Hippocampal formation (tissue), 2 donors: ENCODE data around the gene IFI44.

ENCODE experiments used
- DNase-seq, 2 donors: peaks; one replicate each; lab custom pipeline; 2025; lab: John Stamatoyannopoulos, UW

Gene IFI44, protein sequence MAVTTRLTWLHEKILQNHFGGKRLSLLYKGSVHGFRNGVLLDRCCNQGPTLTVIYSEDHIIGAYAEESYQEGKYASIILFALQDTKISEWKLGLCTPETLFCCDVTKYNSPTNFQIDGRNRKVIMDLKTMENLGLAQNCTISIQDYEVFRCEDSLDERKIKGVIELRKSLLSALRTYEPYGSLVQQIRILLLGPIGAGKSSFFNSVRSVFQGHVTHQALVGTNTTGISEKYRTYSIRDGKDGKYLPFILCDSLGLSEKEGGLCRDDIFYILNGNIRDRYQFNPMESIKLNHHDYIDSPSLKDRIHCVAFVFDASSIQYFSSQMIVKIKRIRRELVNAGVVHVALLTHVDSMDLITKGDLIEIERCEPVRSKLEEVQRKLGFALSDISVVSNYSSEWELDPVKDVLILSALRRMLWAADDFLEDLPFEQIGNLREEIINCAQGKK

DNA sequence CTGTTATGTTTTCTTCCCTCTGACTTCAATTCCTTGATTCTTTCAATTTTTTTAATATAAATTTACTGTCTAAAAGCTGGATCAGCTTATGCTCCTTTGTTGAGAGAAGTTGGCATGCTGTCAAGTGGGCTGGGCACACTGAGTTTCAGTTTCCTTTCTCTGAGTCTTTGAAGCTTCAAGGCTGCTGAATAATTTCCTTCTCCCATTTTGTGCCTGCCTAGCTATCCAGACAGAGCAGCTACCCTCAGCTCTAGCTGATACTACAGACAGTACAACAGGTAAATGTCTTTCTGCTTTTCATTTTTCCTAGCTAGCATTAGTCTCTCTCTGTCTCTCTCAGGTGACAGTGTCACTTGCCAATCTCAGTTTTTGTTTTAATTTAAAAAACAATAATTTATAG, at the start of gene IFI44:
Gene IFI44, plus strand, starts transcription at position 204 of the 400 bp plus-strand sequence. CDS start 365 bp downstream, outside the sequence.
- DNase-seq = peak; percentile 47 to 58

DNA sequence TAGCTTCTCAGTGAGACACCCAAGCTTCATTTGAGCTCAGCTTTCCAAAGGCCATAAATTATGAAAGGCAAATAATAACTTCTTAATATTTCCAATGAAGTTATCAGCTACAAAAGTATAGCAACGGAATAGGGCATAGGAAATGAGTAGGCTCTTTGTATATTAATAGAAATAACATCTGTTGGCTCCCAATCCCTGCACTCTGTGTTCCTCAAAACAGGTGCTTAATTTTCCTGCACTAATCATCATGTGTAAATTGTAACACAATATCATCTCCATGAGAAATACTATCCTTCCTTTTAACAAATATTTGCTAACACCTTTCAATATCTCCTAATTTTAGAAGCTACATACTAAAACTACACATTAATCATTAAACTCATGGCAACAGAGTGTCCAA, 48.6 kb upstream of the IFI44 start:
- DNase-seq = no peak

DNA sequence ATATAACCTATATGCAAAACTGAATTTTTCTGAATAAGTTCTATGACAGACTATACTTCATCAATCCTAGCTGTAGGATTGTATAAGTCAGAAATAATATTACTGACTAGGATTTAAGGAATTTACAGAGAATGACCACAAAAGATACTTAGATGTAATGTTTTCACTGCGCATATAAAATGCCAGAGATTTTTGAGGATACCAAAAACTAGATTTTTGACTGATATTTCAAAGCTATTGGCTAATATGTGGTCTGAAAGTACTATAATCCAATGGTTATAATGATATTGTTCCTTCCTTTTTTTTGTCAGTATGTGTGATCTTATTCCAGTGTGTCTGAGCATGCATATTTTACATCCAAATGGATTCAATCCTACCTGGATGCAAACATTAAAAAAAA, 46.4 kb upstream of the IFI44 start:
- DNase-seq = no peak

DNA sequence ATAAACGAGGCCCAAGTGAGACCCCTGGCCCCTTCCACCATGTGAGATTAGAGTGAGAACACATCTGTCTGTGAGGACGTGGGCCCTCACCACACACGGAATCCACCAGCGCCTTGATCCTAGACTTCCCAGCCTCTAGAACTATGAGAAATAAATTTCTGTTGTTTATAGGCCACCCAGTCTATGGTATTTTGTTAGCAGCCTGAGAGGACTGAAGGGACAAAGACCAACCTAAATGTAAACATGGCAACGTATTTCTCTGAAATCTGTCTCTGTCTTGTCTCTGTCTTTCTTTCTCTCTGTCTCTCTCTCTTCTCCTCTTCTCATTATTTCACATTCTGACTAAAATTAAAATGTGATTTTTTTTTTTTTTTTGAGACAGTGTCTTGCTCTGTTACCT, 45.0 kb upstream of the IFI44 start:
- DNase-seq = no peak

DNA sequence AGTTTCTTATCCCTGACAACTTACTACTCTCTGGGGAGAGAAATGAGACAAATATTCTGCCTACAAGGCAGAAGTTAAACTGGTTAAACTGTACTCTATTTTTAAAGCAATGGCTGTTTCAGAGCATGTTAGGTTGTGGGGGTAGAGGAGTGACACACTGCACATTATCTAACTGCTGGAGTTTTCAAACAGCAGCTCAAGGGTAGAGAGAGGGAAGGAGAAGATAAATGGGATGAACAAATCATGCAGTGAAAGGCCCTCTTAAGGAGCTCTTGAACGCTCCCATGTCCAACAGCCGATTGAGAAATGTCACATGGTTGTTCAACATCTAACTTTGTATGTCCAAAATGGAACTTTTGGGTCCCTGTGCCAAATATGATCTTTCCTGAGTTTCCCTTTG, 43.4 kb upstream of the IFI44 start:
- no peak for DNase-seq

DNA sequence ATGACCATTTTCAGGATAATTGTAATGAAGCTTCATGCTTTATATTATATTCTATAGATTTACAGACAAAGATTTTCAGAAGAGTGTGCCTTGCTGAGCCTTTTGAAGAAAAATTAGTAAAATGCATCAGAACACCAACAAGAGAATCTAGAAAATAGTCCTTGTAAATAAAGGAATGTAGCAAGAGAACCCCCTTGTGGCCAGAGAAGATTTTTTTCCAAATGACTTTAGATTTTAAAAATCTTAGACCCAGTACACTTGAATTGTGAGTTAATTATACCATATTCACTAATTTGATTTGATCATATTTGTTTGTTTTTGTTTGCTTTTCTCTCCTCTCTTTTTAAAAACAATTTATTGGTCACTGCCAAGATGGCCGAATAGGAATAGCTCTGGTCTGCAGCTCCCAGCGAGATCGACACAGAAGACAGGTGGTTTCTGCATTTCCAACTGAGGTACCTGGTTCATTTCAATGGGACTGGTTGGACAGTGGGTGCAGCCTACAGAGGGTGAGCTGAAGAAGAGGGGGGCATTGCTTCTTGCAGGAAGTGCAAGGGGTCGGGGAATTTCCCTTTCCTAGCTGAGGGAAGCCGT, 42.2 kb upstream of the IFI44 start:
- DNase-seq = peak in 1 of 2 donors; percentile 11

DNA sequence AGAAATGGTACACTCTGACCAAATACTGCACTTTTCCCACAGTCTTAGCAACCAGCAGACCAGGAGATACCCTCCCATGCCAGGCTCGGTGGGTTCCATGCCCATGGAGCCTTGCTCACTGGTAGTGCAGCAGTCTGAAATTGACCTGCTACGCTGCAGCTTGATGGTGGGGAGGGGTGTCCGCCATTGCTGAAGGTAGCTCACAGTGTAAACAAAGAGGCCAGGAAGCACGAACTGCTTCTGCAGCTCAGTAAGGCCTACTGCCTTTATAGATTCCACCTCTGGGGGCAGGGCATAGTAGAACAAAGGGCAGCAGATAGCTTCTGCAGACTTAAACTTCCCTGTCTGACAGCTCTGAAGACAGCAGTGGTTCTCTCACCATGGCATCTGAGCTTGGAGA, 41.7 kb upstream of the IFI44 start:
- no peak for DNase-seq

DNA sequence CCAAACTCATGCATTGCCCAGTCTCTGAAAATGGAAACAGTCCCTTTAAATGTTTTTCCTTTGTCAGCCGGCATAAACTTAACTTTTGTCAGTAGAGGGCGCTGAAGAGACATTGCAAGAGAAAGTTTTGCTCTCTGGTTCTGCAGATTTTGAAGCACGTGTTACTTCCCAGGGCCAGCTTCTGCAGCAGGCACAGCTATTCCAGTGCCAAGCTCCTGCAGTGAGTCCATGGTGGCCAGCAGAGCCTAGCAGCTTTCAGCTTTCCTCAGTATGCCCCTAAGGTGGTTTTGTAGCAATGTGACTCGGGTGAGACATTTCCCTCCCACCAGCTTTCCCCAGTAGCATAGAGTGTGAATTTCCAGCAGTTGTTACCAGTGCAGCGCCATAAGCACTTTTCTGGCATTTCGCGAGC, 32.0 kb upstream of the IFI44 start:
- DNase-seq = peak; percentile 69 to 94

DNA sequence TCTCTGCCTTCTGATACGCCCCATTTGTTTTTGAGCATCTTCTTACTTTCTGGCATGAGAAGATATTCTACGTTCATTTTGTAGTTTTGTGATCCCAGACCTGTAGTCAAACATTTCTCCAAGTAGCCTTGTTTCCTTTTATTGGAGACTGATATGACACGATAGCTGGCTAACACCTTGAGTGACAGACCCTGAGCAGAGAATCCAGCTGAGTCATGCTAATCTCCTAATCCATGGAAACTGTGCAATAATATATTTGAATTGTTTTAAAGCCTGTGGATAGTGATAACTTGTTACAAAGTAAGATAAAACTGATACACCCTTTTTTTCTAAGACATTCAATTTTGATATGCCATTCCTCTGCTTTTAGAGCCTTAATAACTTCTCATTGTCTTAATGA, 30.6 kb upstream of the IFI44 start:
- no peak for DNase-seq

DNA sequence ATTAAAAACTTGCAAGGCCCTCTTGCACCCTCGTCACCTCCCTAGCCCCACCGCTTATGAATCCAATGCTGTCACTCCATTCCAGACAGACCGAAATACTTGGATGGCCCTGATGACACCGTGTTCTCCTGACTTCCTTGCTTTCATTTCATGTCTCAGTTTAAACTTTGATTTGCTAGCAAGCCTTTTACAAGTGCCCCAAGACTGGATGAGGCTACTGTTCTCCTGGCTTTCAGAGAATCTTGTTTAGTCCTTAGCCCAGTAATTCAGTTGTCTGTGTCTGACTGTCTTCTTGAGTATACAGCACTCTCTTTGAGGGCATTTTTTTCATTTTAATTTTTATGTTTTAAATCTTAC, 30.2 kb upstream of the IFI44 start:
- peak in 1 of 2 donors; percentile 23 for DNase-seq

DNA sequence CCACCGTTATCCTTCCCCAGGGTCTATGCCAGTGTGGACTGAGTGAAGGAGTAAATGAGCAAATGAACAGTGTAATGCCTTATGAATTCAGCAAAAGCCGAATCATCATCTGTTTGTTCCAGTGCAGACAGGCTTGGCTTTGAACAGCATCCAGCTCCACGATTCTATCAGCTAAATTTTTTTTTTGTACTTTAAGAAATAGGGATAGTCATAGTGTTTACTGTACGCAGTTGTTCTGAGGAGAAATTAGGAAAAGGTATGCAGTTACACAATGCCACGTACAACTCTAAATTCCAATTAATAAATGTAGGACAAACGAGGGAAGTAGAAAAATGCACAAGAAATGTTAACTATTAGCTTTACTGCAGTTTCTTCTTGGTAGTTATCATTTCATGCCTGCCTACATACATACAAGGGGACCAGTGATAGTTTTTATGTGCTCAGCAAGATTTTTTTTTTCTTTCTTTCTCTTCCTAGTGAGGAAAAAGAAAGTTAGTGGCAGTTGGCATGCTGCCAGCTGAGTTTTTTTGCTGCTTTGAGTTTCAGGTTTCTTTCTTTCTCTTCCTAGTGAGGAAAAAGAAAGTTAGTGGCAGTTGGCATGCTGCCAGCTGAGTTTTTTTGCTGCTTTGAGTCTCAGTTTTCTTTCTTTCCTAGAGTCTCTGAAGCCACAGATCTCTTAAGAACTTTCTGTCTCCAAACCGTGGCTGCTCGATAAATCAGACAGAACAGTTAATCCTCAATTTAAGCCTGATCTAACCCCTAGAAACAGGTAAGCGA, 29.6 kb upstream of the IFI44 start, which contains the start of gene IFI44L:
Gene IFI44L, plus strand, starts transcription at position 646 of the 777 bp plus-strand sequence. CDS start 7,468 bp downstream, outside the sequence.
- DNase-seq = no peak

DNA sequence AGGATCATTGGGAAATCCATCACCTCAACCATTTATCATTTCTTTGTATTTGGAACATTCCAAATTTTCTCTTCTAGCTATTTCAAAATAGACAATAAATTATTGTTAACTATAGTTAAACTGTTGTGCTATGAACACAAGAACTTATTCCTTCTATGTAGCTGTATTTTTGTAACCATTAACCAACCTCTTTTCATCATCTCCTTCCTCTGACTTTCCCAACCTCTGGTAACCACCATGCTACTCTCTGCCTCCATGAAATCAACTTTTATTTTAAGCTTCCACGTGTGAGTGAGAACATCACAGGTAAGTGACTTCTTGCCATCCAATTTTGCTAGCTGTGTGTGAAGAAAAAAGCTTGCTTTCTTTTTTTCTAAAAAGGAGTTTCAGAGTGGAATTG, 29.0 kb upstream of the IFI44 start:
- no peak for DNase-seq

DNA sequence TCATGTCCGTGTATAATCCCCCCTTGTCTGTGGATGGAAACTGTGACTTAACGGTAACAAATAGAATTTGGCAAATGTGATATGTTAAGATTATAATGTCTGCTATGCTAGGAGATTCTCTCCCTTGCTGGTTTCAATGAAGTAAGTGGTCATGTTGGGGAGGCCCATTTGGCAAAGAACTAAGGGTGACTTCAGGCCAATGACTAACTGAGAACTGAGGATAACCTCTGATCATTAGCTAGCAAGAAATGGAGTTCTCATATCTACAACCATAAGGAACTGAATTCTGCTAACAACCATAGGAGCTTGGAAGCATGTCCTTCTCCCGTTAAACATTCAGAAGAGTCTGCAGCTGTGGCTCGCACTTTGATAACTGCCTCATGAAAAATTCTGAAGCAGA, 27.1 kb upstream of the IFI44 start:
- DNase-seq = no peak

DNA sequence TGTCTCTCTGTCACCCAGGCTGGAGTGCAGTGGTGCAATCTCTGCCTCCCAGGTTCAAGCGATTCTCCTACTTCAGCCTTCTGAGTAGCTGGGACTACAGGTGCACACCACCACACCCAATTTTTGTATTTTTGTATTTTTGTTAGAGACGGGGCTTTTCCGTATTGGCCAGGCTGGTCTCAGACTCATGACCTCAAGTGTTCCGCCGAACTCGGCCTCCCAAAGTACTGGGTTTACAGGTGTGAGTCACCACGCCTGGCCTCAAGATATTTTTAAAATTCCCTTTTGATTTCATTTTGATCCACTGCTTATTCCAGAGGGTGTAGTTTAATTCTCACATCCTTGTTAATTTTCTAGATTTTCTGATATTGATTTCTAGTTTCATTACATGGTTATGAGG, 25.6 kb upstream of the IFI44 start:
- no peak for DNase-seq

DNA sequence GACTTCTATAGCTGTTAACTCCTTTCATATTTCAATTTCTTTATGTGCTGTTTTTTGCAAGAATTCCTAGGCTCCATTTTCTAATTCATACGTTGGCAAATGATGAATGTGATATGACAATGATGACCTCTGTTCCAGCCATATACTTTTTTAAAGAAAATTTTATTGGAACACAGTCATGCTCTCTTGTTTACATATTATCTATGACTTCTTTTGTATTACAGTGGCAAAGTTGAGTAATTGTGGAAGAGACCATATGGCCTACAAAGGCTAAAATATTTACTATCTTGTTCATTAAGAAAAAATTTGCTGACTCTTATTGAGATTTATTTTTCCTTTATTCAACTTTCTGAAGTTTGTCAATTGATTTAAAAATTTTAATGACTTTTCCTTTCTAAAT, 22.3 kb upstream of the IFI44 start:
- no peak for DNase-seq

DNA sequence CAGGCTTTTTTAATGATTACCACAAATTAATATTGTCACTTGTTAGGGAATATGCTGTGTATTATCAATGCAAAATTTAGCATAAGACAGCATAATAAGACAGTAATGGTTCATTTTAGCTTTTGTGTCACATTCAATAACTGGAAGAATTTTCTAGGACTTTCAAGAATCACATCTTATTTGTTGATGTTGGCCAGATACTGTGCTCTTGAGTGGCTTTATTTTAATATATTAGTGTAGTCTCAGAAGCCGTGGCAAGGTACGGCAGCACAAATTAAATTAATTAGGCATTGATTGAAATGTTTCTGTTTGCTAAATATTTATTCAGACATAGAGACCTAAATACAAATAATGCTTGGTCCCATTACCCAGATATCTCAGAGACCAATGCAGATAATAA, 19.0 kb upstream of the IFI44 start:
- no peak for DNase-seq

DNA sequence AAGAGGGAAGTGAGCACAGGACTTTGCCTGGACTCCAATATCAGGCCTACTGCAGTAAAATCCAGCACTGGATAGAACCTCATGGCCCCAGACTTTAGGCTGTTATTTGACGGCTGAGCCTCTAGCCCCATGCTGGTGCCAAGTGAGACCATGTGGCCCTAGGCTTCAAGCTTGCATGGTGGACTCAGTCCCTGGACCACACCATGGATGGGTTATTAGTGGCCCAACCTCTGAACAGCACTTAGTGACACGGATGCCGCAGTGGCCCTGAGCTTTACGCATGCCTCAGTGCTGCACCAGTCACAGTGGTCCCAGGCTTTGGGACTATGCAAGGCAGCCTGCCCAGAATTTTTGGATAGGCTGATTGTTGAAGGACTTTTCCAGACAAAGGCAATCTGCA, 16.4 kb upstream of the IFI44 start:
- no peak for DNase-seq

DNA sequence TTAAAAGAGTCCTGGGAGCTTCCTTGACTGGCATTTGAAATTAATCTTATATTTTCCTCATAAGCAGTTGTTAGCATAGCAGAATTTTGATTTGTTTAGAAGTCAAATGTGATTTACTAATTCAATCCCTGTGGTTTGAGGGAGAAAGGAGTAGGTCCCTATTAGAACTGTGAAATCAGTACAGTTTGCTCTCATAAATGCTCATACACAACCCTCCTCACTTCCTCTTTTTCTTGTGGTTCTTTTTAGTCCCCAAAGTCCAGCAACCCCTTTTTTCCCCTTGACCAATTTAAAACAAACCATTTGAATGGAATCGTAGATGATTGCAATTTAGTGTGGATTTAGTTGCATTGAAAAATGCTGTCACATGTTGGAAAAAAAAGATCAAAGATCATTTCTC, 9.2 kb upstream of the IFI44 start:
- no peak for DNase-seq

DNA sequence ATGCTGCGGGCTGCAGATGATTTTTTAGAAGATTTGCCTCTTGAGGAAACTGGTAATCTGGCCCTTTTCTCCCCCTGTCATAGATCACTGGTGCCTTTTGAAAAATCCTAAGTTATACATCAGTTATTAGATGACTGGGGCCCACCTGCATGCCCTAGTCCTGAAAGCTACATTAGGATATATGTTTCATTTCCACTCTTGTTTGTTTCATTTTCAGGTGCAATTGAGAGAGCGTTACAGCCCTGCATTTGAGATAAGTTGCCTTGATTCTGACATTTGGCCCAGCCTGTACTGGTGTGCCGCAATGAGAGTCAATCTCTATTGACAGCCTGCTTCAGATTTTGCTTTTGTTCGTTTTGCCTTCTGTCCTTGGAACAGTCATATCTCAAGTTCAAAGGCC, 8.1 kb upstream of the IFI44 start:
- DNase-seq = no peak

DNA sequence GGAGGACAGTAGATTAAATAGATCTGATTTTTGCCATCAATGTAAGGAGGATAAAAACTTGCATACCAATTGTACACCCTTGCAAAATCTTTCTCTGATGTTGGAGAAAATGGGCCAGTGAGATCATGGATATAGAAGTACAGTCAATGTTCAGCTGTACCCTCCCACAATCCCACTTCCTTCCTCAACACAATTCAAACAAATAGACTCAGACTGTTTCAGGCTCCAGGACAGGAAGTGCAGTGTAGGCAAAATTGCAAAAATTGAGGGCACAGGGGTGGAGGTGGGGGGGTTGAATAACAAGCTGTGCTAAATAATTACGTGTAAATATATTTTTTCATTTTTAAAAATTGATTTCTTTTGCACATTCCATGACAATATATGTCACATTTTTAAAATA, 3.9 kb upstream of the IFI44 start:
- DNase-seq = no peak

DNA sequence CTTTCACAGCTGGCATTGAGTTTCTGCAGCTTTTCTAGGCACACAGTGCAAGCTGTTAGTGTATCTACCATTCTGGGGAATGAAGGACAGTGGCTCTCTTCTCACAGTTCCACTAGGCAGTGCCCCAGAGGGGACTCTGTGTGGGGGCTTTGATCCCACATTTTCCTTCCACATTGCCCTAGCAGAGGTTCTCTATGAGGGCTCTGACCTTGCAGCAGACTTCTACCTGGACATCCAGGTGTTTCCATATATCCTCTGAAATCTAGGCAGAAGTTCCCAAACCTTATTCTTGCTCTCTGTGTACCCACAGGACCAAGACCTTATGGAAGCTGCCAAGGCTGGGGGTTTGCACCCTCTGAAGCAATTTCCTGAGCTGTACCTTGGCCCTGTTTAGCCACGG, 2.4 kb upstream of the IFI44 start:
- DNase-seq = no peak

DNA sequence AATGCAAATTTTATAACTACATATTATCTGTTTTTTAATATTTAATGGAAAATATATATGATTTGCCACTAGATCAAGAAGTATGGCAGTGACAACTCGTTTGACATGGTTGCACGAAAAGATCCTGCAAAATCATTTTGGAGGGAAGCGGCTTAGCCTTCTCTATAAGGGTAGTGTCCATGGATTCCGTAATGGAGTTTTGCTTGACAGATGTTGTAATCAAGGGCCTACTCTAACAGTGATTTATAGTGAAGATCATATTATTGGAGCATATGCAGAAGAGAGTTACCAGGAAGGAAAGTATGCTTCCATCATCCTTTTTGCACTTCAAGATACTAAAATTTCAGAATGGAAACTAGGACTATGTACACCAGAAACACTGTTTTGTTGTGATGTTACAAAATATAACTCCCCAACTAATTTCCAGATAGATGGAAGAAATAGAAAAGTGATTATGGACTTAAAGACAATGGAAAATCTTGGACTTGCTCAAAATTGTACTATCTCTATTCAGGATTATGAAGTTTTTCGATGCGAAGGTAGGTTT, 556 bp downstream of the IFI44 start:
- DNase-seq = no peak

DNA sequence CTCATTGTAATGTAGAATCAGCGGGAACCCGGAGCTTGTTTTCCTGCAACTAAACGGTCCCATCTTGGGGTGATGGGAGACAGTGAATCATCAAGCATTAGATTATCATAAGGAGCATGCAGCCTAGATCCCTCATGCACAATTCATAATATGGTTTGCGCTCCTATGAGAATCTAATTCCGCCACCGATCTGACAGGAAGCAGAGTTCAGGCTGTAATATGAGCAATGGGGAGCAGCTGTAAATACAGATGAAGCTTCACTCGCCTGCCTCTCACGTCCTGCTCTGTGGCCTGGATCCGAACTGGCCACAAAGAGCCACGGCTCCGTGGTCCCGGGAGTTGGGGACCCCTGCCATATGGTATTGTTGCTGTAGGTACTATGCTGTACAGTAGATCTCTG, 1.6 kb downstream of the IFI44 start:
- DNase-seq = no peak
